D721Med (cell line): ENCODE results near the gene PDIA2.
"Not testable (repeated sequence)": the region's sequence is repeated elsewhere in the genome, so short reads cannot be mapped to it uniquely, and the experiment has no call there.

Source experiments
- DNase-seq: peaks from one replicate; pipeline ENCODE4 v3.0.0; 2011; ENCODE audit warnings: low spot score; ENCODE audit not compliant: insufficient read length
- FAIRE-seq: peaks from 2 replicates; lab custom pipeline; 2011; peaks lifted over from hg19 to GRCh38; lab: Jason Lieb, UNC
- TF ChIP-seq, protein P1 (sequence below): IDR thresholded peaks from 2 replicates; pipeline ENCODE4 v1.5.1; 2012; ENCODE audit warnings: mild to moderate bottlenecking, control low read depth; ENCODE audit not compliant: insufficient read depth; ENCODE audit errors: missing control alignments

Gene PDIA2

DNA sequence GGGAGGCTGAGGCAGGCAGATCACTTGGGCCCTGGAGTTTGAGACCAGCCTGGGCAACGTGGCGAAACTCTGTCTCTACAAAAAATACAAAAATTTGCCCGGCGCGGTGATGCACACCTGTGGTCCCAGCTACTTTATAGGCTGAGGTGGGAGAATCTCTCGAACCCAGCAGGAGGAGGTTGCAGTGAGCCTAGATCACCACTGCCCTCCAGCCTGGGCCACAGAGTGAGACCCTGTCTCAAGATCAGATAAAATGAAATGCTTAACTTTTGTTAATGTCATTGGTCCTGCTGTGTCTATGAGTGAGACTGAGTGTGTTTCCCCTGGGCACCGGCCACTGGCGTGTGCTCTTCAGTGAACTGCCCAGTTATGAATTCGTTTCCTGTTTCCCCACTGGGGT is 37.9 kb upstream of the PDIA2 start:
- TF ChIP-seq, protein P1, sequence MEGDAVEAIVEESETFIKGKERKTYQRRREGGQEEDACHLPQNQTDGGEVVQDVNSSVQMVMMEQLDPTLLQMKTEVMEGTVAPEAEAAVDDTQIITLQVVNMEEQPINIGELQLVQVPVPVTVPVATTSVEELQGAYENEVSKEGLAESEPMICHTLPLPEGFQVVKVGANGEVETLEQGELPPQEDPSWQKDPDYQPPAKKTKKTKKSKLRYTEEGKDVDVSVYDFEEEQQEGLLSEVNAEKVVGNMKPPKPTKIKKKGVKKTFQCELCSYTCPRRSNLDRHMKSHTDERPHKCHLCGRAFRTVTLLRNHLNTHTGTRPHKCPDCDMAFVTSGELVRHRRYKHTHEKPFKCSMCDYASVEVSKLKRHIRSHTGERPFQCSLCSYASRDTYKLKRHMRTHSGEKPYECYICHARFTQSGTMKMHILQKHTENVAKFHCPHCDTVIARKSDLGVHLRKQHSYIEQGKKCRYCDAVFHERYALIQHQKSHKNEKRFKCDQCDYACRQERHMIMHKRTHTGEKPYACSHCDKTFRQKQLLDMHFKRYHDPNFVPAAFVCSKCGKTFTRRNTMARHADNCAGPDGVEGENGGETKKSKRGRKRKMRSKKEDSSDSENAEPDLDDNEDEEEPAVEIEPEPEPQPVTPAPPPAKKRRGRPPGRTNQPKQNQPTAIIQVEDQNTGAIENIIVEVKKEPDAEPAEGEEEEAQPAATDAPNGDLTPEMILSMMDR, result no peak
- DNase-seq (no peak), FAIRE-seq (no peak)

DNA sequence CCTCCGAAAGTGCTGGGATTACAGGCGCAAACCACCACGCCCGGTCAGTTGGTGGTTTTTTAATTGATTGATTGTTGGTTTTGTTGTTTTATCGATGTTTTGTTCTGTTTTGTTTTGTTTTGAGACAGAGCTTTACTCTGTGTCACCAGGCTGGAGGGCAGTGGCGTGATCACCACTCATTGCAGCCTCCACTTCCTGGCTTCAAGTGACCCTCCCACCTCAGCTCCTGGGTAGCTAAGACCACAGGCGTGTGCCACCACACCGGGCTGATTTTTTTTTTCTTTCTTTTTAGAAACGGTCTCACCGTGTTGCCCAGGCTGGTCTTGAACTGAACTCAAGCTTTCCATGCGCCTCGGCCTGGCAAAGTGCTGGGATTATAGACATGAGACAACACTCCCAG is 35.9 kb upstream of the PDIA2 start:
- TF ChIP-seq, protein P1, result no peak
- FAIRE-seq, result no peak
- no peak for DNase-seq

DNA sequence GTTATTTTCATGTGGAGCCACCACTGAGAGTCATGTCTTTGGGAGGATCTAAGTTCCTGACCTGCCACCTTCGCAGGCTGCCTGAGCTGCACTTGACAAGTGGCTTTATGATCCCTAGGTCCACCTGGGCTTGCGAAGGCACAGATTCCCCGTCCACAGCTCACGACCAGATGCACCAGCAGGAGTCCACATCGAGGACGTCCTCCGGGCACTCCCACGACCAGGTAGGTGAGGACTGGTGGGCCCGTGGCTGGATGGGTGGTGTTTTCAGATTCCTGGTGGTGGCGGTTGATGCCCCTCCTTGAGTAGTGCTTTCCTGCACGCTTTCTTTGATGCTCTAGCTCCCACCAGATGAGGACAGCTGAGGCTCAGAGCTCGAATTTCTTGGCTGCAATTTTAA is 33.5 kb upstream of the PDIA2 start:
- TF ChIP-seq, protein P1, result no peak
- no peak for FAIRE-seq
- no peak for DNase-seq

DNA sequence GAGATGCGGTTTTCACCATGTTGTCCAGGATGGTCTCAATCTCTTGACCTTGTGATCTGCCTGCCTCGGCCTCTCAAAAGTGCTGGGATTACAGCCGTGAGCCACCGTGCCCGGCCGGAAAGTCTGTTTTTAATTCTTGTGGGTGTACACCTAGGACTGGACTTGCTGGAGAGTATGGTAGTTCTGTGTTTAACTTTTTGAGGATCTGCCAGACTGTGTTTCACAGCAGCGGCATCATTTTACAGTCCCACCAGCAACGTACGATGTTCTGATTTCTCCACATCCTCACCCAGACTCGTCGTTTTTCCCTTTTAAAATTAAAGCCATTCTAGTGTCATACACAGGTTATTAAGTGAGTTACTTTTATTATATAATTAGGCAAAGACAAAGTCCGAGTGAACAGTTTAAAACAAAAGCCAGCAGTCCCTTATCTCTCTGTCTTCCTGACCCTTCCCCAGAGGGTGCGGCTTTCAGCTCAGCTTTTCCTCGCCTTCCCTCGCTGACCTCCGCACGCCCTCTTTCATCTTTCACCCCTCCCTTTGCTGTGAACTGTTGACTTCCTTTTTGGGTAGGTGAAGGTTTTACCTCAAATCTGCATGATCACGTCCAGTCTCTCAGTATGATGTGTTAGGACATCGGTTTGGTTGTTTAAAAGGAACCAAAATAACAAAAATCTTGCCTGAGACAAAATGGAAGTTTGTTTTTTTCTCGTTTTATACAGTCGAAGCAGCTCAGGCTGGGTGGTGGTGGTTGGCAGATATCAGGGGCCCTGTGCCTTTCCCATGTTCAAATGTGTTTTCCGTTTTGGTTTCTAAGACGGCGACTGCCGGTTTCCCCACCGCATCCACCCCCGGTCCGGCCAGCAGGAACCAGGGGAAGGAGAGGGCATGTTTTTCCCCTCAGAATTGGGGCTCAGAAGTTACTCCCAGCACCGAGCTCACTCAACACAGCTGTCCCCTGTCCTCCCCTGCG is 30.3 kb upstream of the PDIA2 start:
- DNase-seq (no peak), FAIRE-seq (no peak)
- TF ChIP-seq, protein P1, result no peak

DNA sequence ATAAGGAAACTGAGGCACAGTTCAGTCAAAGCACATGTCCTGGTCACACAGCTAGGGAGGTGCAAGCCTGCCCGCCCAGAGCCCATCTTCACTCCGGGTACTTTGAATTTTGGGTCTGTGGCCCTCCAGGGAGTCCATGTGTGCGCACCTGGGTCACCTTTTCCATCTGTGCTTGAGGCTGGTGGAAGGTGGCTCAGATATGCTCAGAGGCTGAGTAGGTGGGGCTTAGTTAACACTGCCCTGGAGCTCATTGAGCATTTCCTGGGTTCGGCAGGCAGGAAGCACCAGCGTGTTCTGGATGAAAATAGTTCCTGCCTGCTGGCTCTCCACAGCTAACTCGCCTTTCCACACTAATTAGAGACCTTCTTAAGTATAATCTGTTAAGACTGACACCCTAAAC is 29.1 kb upstream of the PDIA2 start:
- TF ChIP-seq, protein P1, result no peak

DNA sequence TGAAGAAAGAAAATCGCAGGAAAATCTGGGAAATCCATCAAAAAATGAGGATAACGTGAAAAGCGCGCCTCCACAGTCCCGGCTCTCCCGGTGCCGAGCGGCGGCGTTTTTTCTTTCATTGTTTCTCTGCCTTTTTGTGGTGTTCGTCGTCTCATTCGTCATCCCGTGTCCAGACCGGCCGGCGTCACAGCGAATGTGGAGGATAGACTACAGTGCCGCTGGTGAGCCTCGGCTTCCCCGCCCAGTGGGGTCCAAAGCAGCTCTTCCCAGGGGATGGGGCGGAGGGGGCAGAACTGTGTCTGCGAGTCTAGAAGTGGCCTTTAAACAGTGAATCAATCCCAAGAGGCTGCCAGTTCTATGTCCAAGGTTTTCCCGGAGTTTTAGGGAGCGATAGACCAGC is 28.5 kb upstream of the PDIA2 start:
- DNase-seq (no peak), FAIRE-seq (no peak)
- TF ChIP-seq, protein P1, result no peak

More for the DNA sequence above, 29.1 kb upstream of the PDIA2 start:
- no peak for DNase-seq
- no peak for FAIRE-seq

DNA sequence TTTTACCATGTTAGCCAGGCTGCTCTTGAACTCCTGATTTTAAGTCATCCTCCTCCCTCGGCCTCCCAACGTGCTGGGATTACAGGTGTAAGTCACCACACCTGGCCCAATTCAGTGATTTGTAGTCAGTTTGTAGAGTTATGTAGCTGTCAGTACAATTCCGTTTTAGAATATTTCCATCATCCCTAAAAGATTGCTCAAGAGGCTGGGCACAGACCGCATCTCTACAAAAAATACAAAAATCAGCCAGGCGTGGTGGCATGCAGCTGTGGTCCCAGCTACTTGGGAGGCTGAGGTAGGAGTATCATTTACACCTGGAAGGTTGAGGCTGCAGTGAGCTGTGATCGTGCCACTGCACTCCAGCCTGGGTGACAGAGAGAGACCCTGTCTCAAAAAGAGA is 27.8 kb upstream of the PDIA2 start:
- FAIRE-seq, result no peak
- TF ChIP-seq, protein P1, result no peak
- DNase-seq, result no peak

DNA sequence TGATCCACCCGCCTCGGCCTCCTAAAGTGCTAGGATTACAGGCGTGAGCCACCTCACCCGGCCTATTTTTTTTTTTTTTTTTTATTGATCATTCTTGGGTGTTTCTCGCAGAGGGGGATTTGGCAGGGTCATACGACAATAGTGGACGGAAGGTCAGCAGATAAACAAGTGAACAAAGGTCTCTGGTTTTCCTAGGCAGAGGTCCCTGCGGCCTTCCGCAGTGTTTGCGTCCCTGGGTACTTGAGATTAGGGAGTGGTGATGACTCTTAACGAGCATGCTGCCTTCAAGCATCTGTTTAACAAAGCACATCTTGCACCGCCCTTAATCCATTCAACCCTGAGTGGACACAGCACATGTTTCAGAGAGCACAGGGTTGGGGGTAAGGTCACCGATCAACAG is 24.9 kb upstream of the PDIA2 start:
- not testable (repeated sequence) for FAIRE-seq, DNase-seq
